ENCODE measurements around the gene ACAD8.

Gene ACAD8

DNA sequence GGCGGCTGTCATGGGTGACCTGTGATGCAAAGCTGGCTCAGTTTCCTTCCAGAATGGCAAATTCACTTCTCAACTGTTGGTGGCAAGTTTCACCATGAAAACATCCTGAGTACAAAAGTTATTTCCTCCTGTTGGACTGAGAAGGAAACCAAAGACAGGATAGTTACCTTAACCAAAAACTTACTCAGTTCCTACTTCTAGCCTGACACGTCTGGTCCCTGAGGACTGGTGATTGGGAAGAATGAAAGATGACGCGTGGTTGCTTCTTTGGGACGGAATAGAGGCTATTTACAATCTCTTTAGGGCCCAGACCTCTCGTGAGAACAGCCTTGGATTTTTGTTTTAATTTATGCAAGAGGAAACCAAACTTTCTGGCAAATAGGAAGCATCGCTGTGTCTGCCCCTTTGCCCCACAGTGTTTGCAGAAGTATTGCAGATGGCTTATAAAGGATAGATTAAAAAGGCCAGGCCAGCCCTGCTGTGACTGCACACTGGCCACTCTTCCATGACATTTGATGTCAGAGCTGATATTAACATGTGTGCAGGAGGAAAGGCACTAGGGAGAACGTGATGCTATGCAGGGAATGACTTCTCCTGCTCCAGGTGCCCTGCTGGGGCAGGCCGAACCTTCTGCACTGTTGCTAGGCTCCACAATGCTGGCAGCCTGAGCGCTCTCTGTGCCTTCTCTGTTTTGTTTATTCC, 21.3 kb upstream of the ACAD8 start:
- H3K4me3 ChIP-seq (ENCODE audit: low read depth, low read length), result no peak overlapping the region
- TF ChIP-seq, protein P1, sequence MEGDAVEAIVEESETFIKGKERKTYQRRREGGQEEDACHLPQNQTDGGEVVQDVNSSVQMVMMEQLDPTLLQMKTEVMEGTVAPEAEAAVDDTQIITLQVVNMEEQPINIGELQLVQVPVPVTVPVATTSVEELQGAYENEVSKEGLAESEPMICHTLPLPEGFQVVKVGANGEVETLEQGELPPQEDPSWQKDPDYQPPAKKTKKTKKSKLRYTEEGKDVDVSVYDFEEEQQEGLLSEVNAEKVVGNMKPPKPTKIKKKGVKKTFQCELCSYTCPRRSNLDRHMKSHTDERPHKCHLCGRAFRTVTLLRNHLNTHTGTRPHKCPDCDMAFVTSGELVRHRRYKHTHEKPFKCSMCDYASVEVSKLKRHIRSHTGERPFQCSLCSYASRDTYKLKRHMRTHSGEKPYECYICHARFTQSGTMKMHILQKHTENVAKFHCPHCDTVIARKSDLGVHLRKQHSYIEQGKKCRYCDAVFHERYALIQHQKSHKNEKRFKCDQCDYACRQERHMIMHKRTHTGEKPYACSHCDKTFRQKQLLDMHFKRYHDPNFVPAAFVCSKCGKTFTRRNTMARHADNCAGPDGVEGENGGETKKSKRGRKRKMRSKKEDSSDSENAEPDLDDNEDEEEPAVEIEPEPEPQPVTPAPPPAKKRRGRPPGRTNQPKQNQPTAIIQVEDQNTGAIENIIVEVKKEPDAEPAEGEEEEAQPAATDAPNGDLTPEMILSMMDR (IDR thresholded peaks at IDR 0.05; ENCODE audit: low read depth, low read length), result no peak

DNA sequence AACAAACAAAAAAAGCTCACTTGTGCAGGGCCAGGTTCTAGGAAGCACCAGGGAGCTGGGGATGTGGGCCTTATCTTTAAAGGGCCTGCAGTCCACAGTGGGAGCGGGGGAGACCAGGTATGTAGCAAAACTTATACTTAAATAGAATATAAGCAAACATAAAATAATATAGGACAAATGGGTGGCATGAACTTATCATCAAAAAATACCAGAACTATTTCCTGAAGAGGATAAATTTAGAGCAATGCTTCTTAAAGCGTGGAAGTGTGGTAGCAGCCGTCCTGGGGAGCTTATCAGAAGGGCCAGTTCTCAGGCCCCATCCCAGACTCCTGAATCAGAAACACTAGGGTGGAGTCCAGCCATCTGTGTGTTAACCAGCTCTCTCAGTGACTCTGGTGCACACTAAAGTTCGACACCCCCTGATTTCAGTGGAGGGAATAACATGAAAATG, 19.6 kb upstream of the ACAD8 start:
- no peak overlapping the region for H3K4me3 ChIP-seq (ENCODE audit: low read depth, low read length)
- TF ChIP-seq, protein P1 (IDR thresholded peaks at IDR 0.05; ENCODE audit: low read depth, low read length), result no peak

DNA sequence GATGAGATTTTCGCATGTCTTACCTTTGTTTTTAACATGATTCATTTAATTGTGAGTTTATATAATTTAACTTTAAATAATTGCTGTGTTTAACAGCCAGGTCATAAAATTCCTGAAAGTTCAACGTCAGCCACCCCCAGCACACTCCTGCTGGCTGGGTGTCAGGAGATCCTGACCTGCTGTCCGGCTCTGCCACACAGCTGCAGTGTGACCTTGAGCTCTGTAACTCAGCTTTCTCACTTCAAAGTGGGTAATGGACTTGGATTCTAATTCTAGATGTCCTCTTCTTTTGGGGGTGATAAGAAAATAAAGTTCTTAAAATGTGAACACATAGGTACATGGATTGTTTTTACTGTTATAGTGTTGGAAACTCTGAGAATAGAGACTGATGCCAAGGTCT, 18.0 kb upstream of the ACAD8 start:
- no peak overlapping the region for H3K4me3 ChIP-seq (ENCODE audit: low read depth, low read length)
- TF ChIP-seq, protein P1 (IDR thresholded peaks at IDR 0.05; ENCODE audit: low read depth, low read length), result no peak

DNA sequence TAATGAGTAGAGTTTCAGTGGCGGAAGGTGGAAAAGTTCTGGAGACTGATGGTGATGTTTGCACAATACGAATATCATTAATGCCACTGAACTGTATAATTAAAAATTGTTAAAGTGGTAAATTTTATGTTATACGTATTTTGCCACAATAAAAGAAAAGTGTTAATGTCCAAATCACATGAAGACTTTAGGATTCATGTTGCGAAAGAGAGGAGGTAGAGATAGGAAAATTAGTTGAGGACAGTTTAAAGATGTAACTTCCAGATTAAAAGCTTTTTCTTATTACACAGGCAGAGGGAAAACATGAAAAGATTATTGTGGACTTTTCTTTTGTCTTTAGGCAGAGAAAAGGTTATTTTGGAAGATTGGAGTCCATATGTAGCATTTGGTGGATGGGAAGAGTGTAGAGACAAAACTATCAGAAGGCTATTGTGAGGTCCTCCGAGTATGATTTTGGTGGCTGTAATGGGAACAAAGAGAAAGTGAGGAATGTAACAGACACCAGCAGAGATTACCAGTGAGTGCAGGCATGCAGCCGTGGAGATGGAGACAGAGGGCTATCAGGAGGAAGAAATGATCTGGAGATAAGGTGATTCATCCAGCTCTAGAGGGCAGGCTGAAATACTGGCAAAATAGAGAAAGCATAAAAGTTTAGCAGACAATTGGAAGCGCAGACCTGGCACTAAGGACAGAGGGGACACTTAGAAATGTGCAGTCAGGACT, 16.4 kb upstream of the ACAD8 start:
- no peak overlapping the region for H3K4me3 ChIP-seq (ENCODE audit: low read depth, low read length)
- TF ChIP-seq, protein P1 (IDR thresholded peaks at IDR 0.05; ENCODE audit: low read depth, low read length), result no peak

DNA sequence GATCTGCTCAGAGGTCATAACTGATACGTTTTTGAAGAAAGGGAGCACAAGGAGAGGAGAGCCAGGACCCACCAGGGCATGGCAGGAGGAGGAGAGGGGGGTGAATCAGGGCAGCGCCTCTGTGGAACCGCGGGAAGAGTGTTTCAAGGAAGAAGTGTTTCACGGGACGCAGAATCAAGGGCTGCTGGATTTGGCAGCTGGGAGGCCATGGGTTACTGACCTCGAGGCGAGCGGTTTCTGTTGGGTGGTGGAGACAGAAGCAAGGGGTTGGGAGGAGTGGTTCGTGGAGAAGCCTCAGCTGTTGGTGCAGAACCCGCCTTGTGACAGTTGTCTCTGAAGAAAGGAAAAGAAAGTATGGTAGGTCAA, 15.8 kb upstream of the ACAD8 start:
- TF ChIP-seq, protein P1 (IDR thresholded peaks at IDR 0.05; ENCODE audit: low read depth, low read length), result no peak
- H3K4me3 ChIP-seq (ENCODE audit: low read depth, low read length), result no peak overlapping the region

DNA sequence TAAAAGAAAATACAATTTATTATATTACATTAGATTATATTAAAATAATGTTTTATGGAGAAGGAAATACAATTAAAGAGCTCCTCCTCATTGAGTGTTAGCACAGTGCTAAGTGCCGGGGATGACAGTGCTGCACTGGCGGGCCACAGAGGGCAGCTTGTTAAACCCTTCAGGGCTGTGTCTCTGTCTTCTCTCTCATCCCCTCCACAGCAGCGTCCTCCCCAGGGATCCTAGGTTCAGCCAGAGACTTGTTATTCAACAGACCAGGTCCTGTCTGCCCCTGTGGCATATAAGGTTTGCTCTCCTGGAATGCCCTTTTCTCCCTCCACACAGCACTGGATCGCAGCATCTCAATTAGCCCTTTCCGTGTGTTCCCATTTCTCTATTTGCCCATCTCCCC, 14.4 kb upstream of the ACAD8 start:
- TF ChIP-seq, protein P1 (IDR thresholded peaks at IDR 0.05; ENCODE audit: low read depth, low read length), result no peak
- H3K4me3 ChIP-seq (ENCODE audit: low read depth, low read length), result no peak overlapping the region

DNA sequence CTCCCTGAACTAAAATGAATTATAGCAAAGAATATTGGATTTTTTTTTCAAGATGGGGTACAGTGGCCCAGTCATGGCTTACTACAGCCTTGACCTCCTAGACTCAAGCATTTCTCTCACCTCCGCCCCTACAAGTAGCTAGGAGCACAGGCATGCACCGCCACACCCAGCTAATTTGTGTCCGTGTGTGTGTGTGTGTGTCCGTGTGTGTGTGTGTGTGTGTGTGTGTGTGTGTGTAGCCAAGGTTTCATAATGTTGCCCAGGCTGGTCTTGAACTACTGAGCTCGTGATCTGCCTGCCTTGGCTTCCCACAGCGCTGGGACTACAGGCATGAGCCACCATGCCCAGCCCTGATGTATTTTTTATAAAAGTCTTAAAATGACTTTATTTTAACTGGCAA, 12.8 kb upstream of the ACAD8 start:
- TF ChIP-seq, protein P1 (IDR thresholded peaks at IDR 0.05; ENCODE audit: low read depth, low read length), result no peak
- H3K4me3 ChIP-seq (ENCODE audit: low read depth, low read length), result no peak overlapping the region
